Hematopoietic multipotent progenitor cell treated with erythropoietin and hydrocortisone succinate and interleukin-3 and kit ligand, for 4 days (in vitro differentiated cells): ENCODE measurements around the gene HPS6.
"Not testable (repeated sequence)": the region's sequence is repeated elsewhere in the genome, so short reads cannot be mapped to it uniquely, and the experiment has no call there.

Experiments used
- DNase-seq: peaks from one replicate; pipeline ENCODE4 v3.0.0-alpha.2; 2015

The HPS6 gene

GRCh38 chr10:102064868-102065560 is at the start of gene HPS6:
Gene HPS6 (plus strand): TSS chr10:102065349. CDS start chr10:102065475, 126 bp downstream.
- DNase-seq: peak; percentile 98

GRCh38 chr10:102016416-102016815 is 48.7 kb upstream of the HPS6 start:
- no peak for DNase-seq

GRCh38 chr10:102017295-102017694 is 47.9 kb upstream of the HPS6 start:
- no peak for DNase-seq

DNA sequence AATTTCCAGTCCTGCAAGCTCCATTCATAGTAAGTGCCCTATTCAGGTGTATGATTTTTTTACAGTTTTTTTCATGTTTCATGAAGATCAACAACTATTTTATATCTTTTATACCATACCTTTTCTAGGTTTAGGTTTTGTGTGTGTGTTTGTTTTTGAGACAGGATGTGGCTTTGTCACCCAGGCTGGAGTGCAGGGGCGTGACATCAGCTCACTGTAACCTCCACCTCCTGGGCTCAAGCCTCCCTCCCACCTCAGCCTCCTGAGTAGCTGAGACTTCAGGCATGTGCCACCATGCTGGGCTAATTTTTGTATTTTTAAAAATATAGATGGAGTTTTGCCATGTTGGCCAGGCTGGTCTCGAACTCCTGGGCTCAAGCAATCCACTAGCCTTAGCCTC is 44.2 kb upstream of the HPS6 start:
- DNase-seq: no peak

DNA sequence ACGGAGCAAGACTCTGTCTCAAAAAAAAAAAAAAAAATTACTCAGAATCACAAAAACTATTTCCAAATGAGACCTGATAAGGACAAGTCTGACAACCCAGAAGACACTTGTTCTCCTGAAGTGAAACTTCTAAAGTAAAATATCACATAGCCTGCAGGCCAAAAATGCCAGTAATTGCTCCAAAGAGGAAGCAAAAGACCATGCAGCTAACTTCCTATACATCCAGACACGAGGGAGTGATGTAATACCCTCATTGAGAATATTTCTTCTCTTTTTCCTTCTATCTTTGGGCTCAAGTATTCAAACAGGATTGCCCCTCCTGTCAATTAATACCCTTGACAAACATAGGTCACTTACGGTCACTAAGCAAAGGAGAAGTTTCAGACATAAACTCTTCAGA is 40.4 kb upstream of the HPS6 start:
- peak; percentile 38 for DNase-seq

DNA sequence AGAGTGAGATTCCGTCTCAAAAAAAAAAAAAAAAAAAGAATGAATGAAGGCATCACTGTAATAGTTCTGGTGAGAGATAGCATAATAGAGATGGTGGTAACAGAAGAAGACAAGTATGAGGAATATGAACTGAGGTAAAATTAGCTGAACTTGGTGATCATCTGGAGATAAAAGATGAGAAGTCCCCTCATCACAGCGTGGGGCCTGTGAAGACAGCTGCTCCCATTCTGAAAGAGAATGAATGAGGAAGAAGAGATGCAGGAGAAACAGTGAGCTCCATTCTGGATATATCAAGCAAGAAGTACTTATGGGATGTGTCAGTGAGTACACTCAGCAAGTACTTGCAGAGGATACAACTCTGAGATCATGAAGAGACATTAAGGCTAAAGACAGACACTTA is 37.9 kb upstream of the HPS6 start:
- DNase-seq: no peak

DNA sequence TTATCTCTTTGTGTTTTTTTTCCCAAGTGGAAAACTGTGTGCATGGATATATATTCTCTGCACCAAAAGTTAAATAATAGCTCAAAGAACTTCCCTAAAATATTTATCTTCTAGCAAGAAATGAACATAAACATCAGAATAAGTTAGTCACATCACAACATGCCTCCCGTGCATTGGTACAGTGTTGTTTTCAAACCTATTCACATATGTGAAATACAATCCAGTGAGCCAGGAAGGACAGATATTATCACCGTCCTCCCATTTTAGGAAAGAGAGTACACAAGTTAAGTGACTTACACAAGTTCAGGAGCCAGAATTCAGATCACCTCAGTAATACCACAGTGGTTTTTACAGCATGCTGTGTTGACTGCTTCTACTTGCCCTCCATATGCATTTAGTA is 31.4 kb upstream of the HPS6 start:
- DNase-seq: no peak

- DNase-seq: not testable (repeated sequence)
Observed at GRCh38 chr10:102035807-102036206, 29.3 kb upstream of the HPS6 start.

DNA sequence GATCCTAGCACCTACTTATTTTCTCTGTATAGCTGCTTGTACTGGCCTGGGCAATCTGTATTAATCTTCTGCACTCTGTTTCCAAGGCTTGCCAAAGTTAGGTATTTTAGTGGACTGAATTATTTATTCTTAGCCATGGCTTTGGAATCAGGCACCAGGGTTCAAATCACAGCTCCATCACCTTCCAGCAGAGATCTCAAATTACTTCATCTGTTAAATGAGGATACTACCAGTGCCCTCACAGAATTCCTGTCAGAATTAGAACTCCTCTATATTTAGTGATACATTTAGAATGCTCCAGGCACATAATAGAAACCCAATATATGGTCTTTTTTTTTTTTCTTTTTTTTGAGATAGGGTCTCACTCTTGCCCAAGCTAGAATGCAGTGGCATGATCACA is 26.7 kb upstream of the HPS6 start:
- DNase-seq: no peak

DNA sequence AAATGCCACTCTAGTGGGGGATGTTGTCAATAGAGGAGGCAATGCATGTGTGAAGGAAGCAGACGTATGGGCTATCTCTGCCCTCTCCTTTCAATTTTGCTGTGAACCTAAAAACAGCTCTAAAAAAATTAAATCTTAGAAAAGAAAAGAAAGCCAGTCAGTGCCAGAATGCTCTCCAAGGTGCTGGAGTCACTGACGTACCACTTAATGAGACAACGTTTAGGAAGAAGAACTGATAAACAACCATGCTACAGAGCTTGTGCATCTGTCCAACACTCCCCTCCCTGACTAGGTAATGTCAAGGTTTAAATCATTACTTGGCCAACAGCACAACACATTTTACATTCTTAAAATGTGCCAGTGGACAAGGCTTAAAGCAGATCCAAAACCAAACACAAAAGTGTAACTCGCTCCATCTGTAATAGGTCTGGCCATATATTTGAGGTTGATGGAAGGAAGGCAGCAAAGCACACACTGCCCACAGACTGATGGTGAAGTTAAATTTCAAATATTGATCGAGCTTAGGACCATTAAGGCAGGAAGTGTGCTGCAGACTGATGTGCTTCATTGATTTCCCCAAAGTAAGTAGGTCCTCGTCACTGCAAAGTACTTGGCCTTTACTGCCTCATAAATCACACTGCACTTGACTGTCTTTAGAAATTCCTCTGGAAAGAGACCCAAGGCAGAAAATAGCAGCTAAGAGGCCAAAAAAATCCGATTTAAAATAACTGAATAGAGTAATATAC is 24.7 kb upstream of the HPS6 start:
- peak; percentile 33 for DNase-seq

GRCh38 chr10:102045292-102045691 is 19.9 kb upstream of the HPS6 start:
- DNase-seq: no peak

GRCh38 chr10:102046095-102046494 is 19.1 kb upstream of the HPS6 start:
- no peak for DNase-seq

DNA sequence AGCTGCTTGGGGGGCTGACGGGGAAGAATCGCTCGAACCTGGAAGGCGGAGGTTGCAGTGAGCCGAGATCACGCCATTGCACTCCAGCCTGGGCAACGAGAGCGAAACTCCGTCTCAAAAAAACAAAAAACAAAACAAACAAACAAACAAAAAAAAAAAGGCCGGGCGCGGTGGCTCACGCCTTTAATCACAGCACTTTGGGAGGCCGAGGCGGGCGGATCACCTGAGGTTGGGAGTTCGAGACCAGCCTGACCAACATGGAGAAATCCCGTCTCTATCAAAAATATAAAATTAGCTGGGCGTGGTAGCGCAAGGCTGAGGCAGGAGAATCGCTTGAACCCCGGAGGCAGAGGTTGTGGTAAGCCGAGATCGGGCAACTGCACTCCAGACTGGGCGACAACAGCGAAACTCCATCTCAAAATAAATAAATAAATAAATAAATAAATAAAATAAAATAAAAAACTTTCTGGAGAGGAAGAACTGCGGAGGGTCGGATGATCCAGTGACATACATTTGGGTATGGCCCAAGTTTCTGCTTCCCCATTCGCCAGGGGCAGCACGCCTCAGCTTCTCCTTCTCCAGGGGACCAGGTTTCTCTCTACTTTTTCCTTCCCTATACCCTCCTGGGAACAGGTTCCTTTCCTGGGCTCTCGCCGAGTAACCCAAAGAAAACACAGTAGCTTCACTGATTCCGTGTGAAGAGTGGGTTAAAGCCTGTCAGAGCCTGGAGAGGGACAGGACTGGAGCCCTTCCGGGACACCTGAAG is 10.1 kb upstream of the HPS6 start:
- peak; percentile 54 for DNase-seq

DNA sequence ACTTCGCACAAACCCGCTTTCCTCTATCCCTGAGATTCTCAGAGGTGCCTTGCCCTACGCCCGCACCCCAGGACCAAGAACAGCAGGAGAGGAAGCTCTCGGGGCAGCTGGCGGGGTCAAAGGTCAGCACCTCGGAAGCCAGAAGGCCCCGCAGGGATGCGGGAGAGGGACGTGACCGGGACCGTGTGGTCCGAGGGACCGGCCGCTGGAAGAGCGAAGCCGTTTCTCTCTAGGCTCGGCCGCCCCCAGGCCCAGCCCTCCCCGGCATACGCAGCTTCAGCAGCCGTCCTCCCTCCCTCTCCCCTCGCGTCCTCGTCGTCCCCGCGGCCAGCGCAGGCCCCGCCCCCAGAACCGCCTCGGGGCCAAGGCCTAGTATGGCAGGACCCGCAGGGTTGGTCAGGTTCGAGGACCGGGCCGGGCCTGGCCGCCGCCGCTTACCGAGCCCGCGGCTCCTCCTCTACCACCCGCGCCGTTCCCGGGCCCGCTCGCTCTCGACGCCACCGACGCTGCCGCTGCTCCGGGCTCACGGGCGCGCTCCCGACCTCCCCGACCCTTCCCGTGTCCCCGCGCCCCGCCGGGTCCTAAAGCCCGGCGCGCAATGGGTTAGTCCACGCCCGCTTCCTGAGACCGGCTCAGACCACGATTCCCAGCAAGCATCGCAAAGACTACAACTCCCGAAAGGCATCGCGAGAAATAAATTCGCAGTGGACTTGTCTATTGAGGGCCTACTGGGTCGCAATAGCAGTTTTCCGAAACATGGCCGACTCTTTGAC is 9.3 kb upstream of the HPS6 start, which contains the start of gene ARMH3:
Gene ARMH3, minus strand, starts transcription at position 527 of the 773 bp plus-strand sequence. CDS start 16,059 bp downstream, outside the sequence.
- DNase-seq: peak; percentile 99

GRCh38 chr10:102059987-102060386 is 5.2 kb upstream of the HPS6 start:
- no peak for DNase-seq

DNA sequence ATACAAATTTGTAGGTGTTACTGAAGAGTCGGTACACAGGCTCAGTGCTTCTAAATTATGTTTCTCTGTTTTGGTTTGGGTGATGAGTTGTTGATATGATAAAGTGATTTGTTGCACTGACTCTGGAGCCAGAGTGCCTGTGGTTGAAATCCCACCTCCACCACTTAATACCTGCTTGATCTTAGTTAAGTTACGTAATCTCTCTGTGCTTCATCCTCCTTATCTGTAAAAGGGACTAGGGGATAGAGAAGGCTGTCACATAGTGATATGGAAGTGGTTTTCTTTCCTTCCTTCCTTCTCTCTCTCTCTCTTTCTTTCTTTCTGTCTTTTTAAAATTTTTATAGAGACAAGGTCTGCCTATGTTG is 664 bp upstream of the HPS6 start:
- no peak for DNase-seq

GRCh38 chr10:102065561-102066398 is 631 bp downstream of the HPS6 start:
- DNase-seq: peak; percentile 50

GRCh38 chr10:102066399-102067088 is 1.4 kb downstream of the HPS6 start:
- DNase-seq: peak; percentile 53

DNA sequence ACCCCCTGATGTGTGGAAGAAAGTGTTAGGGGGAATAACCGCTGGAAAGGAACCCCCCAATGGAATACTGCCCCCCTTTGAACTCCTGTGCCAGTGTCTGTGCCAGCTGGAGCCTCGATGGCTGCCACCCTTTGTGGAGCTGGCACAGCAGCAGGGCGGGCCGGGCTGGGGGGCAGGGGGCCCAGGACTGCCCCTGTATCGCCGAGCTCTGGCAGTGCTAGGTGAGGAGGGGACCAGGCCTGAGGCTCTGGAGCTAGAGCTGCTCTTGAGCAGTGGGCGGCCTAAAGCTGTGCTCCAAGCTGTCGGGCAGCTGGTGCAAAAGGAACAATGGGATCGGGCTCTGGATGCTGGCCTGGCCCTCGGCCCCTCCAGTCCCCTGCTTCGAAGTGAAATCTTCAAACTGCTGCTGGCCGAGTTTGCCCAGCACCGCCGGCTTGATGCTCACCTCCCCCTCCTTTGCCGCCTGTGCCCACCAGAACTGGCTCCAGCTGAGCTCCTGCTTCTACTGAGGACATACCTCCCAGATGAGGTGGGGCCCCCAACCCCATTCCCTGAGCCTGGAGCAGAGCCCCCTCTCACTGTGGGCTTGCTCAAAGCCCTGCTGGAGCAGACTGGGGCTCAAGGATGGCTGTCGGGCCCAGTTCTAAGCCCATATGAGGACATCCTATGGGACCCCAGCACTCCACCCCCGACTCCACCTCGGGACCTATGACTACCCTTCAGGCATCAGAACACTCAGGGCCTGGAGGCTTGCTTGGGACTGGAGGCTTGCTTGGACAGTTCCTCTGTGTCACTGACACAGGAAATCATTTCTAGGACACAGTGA is 2.2 kb downstream of the HPS6 start:
- DNase-seq: no peak

DNA sequence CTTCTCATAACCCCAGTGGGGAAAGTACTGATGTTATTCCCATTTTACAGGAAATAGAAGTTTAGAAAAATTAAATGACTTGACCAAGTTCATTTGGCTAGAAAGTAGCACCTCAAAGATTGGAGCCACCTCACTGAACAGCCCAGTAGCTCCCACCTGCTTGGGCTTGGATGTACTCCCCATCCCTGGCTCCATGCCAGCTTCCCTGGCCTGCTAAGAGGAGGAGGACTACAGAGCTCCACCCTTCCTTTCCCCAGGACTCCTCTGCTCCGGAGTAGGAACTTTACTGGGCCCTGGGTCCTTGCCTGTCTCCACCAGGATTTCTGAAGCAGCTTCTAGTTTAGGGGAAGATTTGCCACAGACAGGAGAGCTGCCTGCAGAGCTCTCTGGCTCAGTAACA is 3.1 kb downstream of the HPS6 start:
- peak; percentile 35 for DNase-seq
